HG03060 (cell line): ENCODE measurements around the gene TPCN2.
"Not testable (repeated sequence)": the region's sequence is repeated elsewhere in the genome, so short reads cannot be mapped to it uniquely, and the experiment has no call there.

Experiments used
- ATAC-seq: cut with Tn5 transposase; IDR thresholded peaks from one replicate; pipeline ENCODE4 v1.9.1; 2021; ENCODE audit warnings: low read depth, moderate number of reproducible peaks; ENCODE audit not compliant: unreplicated experiment

Gene TPCN2

DNA sequence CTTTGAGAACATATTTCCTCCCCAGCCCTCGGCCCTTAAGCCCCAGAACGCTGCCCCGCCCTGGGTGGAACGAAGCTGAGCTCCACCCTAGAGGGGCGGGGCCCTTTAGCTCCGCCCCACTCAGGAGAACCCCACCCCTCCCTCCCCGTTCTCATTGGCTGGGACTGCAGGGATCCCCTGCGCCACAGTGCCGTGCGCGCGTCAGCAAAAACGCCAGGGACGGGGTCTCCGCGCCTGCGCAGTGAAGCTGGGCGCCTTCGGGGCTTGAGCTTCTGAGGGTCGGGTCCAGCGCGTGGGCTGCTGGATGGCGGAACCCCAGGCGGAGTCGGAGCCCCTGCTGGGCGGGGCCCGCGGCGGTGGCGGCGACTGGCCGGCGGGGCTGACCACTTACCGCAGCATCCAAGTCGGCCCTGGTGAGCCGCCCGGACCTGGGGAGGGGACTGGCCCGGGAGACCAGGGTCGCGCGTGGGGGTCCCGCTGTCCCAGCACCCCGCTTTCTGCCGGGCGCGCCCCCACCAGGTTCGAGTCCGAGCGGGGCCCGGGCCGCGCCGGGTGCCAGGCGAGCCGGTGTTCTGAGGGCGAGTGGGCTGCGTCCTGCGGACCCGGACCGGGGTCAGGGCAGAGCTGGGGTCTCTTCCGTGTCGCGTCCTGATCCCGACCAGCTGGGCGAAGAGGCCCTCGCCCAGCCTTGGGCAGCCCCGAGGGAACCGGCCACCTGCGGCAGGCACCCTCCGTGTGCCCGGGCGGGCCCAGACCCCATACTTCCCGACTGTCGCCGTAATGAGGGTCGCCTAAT lies at the start of gene TPCN2:
Gene TPCN2, plus strand, starts transcription at position 239 of the 796 bp plus-strand sequence. Its CDS starts 66 bp downstream, at position 305.
- no peak for ATAC-seq

- no peak for ATAC-seq
These were observed 49.5 kb upstream of the TPCN2 start for GRCh38 chr11:68999093-68999747.

DNA sequence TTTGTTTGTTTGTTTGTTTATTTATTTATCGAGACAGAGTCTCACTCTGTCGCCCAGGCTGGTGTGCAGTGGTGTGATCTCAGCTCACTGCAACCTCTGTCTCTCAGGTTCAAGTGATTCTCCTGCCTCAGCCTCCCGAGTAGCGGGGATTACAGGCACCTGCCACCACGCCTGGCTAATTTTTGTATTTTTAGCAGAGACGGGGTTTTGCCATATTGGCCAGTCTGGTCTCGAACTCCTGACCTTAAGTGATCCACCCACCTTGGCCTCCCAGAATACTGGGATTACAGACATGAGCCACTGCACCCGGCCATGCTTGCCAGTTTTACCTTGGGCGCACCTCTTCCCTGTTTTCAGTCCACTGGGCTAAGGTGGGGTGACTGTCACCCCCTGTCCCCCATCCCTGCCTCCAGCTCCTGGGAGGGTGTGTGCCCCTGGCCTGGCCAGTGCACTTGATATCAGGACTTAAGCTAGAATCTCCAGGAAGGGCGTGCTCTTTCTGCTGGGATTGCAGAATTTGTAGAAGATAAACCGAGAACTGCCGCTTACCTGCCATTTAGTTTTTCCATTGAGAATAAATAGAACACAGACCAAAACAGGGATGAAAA lies 48.9 kb upstream of the TPCN2 start:
- not testable (repeated sequence) for ATAC-seq

DNA sequence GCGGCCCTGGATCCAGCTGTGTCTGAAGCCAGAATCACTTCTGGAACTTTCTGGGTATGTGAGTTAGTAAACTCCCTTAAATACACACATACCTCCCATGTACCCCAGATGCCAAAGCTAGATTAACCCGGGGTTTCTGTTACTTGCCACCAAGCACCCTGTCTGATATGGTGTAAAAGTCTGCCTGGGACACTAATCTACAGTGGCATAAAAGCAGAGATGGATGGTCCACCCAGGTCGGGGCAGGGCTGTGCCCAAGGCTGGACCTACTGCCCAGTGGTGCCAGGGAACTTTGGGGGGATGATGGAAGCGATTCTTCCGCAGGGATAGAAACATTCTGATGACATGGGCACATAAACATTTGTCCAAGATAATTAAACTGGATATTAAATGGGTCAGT lies 48.3 kb upstream of the TPCN2 start:
- no peak for ATAC-seq

DNA sequence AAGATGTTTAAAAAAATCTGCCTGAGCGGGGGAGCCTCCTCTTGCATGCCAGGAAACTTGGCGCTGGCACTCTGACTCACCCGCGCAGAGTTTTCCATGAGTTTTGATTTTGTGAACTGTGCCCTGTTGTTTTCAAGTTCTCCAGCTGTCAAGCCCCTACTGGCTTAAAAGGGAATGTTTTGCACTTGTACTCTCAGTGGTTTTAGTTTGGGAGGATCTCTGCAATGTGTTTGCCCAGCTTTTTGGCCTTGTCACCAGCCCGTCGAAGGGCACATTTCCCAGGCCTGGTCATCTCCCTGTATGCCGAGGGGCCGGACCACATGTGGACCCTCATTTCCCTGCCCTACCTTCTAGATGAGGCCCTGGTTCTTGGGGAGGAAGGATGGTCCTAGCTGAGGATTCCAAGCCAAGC lies 47.9 kb upstream of the TPCN2 start:
- no peak for ATAC-seq

DNA sequence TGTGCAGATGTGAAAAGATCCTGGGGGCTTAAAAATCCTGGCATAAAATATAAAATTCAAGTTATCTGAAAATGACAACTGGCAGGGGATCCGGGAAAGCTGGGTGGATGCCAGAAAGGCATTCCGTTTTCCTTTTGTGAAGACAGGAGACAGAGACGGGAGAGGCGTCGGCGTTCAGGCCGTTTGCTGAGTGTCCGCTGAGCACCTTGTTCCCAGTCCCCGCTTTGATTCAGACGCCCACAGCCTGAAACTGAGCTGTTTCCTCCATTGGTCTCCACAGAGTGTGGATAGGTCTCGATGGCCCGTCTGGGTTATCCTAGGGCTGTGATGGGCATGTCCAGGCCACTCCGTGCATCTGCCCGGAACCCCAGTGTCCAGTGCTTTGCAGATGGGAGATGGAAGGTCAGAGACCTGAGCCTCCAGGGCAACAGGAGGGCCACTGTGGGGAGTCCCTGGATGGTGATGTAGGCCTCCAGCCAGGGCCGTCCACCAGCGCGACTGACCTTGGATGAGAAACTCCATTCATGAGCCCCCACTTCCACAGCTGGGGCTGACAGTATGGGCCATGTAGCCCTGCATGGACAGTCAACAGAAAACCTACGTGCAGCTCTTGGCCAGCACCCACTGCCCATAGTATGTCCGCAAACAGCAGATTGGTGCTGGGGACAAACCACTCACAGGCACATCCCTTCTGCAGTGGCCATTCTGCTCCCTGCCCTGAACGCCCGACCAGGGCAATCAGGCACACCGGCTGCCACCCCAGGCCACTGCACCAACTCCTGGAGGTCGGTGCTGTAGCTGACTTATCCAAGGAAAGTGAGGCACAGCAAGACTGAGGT lies 47.3 kb upstream of the TPCN2 start:
- no peak for ATAC-seq

GRCh38 chr11:69002110-69002569 lies 46.6 kb upstream of the TPCN2 start:
- no peak for ATAC-seq

- ATAC-seq: no peak
These were observed 46.0 kb upstream of the TPCN2 start for GRCh38 chr11:69002570-69003231.

DNA sequence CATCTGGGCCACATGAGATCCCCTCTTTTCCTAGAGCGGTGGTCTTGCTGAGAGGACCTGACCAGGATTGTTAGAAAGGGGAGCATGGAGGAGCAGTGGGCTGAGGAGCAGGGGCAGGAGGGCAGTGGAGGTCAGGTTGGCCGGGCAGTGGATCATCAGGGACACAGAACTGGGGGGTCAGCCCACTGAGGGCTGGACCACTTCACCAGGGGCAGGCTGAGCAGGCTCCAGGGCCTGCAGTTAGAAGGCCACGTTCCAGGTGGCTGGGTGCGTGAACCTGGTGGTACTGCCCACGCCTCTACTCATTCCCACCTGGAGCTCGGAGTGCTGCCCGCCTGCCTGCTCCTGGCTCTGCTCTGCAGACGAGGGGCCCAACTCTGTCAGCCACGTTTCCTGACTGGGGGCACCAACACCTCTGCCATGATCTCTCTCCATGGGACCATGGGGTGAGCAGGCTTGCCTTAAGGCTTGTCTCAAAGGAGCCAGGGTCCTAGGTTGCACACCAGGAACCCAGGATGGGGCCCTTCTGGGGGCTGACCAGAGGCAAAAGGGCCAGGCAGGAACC lies 45.3 kb upstream of the TPCN2 start:
- no peak for ATAC-seq

- no peak for ATAC-seq
These were observed 44.8 kb upstream of the TPCN2 start for GRCh38 chr11:69003866-69004367.

GRCh38 chr11:69004411-69005182 lies 44.1 kb upstream of the TPCN2 start:
- no peak for ATAC-seq

- no peak for ATAC-seq
These were observed 43.5 kb upstream of the TPCN2 start for GRCh38 chr11:69005183-69005630.

DNA sequence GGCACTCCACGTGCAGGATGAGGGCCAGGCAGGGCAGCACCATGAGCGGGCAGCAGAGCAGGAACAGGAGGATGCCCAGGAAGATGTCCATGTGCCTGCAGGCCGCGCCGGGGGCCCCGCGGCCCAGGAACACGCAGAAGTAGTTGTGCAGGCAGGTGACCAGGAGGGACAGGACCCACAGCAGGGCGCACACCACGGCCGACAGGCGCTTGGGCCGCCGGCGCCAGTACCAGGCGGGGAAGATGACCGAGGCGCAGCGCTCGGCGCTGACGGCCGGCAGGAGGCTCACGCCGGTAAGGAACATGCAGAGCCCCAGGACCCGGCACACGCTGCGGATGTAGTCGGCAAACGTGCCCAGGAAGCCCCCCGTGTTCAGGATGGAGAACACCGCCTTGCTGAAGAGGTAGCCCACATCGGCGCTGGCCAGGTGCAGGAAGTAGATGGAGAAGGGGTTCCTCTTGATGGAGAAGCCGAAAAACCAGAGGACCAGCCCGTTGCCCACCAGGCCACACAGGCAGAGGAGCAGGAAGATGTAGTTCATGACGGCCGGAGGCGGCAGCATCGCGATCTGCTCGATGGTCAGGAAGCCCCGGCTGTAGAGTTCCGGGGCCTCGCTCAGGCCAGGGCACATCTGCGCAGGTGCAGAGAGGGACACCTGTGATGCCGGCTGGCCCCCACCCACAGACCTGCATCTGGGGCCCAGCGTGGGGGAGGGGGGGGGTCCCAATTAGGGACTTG lies 42.9 kb upstream of the TPCN2 start:
- ATAC-seq: no peak

DNA sequence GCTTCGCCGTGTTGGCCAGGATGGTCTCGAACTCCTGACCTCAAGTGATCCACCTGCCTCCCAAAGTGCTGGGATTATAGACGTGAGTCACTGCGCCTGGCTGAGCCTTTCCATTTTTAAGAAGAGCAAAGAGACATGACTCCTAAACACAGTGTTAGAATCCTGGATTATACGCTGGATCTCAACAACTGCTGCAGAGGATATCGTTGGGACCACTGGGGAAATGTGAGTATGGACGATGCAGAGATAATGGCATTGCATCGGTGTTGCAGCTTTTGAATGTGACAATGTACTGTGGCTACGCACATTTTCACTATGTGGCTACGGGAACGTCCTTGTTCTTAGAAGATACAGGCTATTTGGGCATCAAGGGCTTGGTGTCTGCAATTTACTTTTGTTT lies 41.9 kb upstream of the TPCN2 start:
- no peak for ATAC-seq

DNA sequence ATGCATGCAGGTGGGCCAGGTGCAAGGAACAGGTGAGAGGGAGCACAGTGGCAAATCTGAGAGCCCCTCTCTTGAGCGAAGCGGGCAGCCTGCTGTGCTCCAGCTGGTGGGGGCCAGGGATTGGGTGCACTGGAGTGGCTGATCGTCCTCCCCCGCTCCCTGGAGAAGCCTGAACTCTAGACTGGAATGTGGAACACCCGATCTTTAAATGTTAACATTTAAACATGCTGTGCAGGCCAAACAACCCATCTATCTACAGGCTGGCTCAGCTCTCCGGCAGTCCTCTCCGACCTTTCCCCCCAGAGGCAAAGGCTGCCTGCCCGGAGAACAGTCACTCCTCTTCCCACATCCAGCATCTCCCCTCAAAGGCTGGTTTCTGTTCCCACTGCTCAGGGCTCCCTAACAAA lies 40.8 kb upstream of the TPCN2 start:
- ATAC-seq: no peak

DNA sequence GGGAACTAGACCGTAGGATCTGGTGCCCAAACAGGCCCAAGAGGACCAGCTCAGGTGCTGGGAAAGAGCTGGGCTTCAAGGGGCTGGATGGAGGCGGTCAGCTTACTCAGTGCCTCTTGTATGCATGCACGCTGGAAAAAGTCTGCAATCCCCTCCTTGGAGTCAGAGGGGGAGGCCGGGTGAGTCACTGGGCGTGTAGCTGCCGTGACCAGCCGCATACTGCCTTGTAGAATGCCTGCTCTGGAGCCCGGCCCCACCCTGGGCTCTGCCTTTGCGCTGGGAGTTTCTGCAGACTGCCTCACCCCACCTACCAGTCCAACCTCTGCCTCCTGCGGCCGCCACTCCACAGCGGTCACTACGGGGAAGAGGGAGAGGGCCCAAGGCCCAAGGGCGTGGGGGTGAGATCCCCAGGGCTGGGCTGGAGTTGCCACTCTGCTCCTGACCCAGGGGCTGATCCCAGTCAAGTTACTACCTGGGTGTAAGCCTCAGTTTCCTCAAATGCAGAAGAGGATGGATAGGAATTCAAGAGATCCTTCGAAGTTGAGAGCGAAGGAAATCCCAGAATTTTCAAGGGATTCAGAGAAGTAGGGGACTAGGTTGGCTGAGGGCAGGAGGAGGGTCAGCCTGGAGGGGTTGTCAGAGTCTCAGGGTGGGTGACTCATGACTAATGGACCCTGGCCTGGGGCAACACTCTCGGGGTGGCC lies 39.8 kb upstream of the TPCN2 start:
- ATAC-seq: no peak

DNA sequence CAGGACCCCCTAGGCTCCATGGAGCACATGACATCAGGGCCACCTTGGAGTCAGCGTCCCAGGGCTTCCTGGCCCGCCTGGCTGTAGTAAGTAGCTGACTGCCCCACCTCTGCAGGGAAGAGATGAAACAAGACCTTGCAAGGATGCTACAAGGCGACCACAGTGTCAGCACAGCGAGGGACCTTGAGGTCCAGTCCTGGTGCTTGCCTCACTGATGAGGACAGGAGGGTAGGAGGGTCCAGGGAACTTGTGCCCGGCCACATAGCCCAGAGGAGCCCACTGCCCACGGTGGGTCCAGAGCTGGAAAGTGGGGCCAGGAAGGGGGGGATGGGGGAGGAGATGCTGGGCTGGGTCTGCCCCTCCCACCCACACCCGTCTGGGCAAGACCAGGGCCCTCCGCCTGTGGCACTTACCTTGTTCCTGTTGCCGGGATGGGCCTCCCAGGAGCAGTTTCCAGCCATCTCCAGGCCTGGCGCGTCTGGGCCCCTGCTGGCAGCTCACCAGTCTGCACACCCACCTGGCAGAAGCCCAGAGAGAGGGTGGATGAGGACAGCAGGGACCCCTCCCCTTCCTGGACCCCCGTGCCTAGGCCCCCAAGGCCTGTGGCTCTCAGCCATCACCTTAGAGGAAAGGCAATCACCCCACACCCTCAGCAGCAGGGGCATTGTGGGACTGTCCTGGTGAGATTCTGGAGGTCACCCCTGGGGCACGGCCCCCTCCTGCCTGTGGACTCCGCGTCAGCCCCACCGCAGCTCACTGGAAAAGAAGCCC lies 39.1 kb upstream of the TPCN2 start:
- no peak for ATAC-seq
